Psoas muscle (tissue), 8 donors: ENCODE results near the gene ICAM1. TPM values are rescaled to one million over a fixed set of nuclear protein-coding genes. Genes with fewer than 3 reads are reported as not detected.
"Not testable (repeated sequence)": the region's sequence is repeated elsewhere in the genome, so short reads cannot be mapped to it uniquely, and the experiment has no call there.

ENCODE experiments used
- ATAC-seq, 4 donors: fragments of 200-7000 bp; cut with Tn5 transposase; one replicate each; pipeline ENCODE4 v1.9.1; 2020; ENCODE audit warnings: moderate library complexity in 3 of 4, mild to moderate bottlenecking in 2 of 4
- DNase-seq, 2 donors: peaks; one replicate each; pipeline ENCODE4 v3.0.0-alpha.2; 2020
- H3K27ac ChIP-seq: fragments of 200-600 bp; one replicate; pipeline ENCODE4 v1.8.0; 2022
- H3K27me3 ChIP-seq, 3 donors: fragments of 200-600 bp in 1 of 3; one replicate each; pipeline versions ENCODE4 v1.6.1 to v1.8.0; 2013 to 2022; ENCODE audit warnings: low read length in 2 of 3, mild to moderate bottlenecking in 2 of 3, moderate library complexity in 1 of 3; ENCODE audit not compliant: insufficient read depth in 3 of 3
- H3K36me3 ChIP-seq, 2 donors: fragments of 200-600 bp in 1 of 2; one replicate each; pipeline versions ENCODE4 v1.6.1 to v1.8.0; 2013 to 2022; ENCODE audit warnings: low read depth in 1 of 2, mild to moderate bottlenecking in 1 of 2, moderate library complexity in 1 of 2; ENCODE audit not compliant: insufficient read depth in 1 of 2
- H3K4me1 ChIP-seq: fragments of 200-600 bp; one replicate; pipeline ENCODE4 v1.8.0; 2022
- H3K4me3 ChIP-seq: fragments of 200-600 bp; one replicate; pipeline ENCODE4 v1.8.0; 2022; ENCODE audit warnings: mild to moderate bottlenecking
- H3K9me3 ChIP-seq: fragments of 200-600 bp; one replicate; pipeline ENCODE4 v1.8.0; 2022
- CTCF ChIP-seq: fragments of 200-600 bp; IDR thresholded peaks from one replicate; pipeline ENCODE4 v1.8.0; 2022; ENCODE audit warnings: antibody characterized with exemption
- WGBS, 3 donors: extraction: QIAGEN DNeasy Blood & Tissue Kit; methylation state at CpG; one replicate each; pipeline versions ENCODE4 v1.1.6 to v1.1.7; 2013; 5-methylcytosine and 5-hydroxymethylcytosine counted together
- intact Hi-C, 2 donors: fragments of 100-400 bp; cut with DNase I; formaldehyde crosslinking; loops; one replicate each; pipeline versions ENCODE4 v1.11.0 to v1.14.2; 2022
- polyA plus RNA-seq, 3 donors: library from polyadenylated mRNA; stranded (reverse); fragments of 200-250 nt; gene quantifications; one replicate each; pipeline ENCODE4 v1.2.3, GENCODE V29; 2013
- total RNA-seq, 4 donors: library from RNA; stranded (reverse); fragmentation: NEBNext Ultra II Directional in 2 of 4; extraction: Animal tissue kit (Norgen Biotek cat#: 25700) in 2 of 4; gene quantifications; one replicate each; pipeline versions ENCODE4 v1.2.1 to v1.2.4, GENCODE V29; 2021 to 2023
- donor health status: healthy with polysubstance abuse.
- donor health status: DM: no; HTN: no; CAD: no; lungs with moderate emphysema.
- donor health status: Bipolar disorder and iron deficiency.
- donor health status: healthy.
- donor health status: DM: yes; HTN: yes; CAD: no.
- donor health status: DM: no; HTN: no; CAD: no.
- donor health status: DM: no; HTN: no; CAD: no.
- donor health status: DM: yes; HTN: yes; CAD: no.

The ICAM1 gene
- total and polyA plus RNA-seq, 7 donors: 2.7 to 8.0 (median 6.5) TPM

GRCh38 chr19:10278935-10279334 is 8.0 kb downstream of the ICAM1 start:
- no peaks in the 10 kb centered on the region for H3K9me3 ChIP-seq
- no peak for TF ChIP-seq CTCF
- intact Hi-C loops: no loop called here
- WGBS, 3 donors: 94 to 100% (median 98%) methylated on average over 1 of the region's 1 CpG
- no peaks in the 10 kb centered on the region for H3K4me1 ChIP-seq
- peaks cover 0 to 9% of the 10 kb centered on the region in 2 donors for H3K36me3 ChIP-seq
- DNase-seq (no peak), ATAC-seq (no peak)
- no peak overlapping the region for H3K4me3 ChIP-seq
- H3K27me3 ChIP-seq: peaks cover 0 to 3% (median 0%) of the 10 kb centered on the region in 3 donors
- H3K27ac ChIP-seq: no peak overlapping the region

DNA sequence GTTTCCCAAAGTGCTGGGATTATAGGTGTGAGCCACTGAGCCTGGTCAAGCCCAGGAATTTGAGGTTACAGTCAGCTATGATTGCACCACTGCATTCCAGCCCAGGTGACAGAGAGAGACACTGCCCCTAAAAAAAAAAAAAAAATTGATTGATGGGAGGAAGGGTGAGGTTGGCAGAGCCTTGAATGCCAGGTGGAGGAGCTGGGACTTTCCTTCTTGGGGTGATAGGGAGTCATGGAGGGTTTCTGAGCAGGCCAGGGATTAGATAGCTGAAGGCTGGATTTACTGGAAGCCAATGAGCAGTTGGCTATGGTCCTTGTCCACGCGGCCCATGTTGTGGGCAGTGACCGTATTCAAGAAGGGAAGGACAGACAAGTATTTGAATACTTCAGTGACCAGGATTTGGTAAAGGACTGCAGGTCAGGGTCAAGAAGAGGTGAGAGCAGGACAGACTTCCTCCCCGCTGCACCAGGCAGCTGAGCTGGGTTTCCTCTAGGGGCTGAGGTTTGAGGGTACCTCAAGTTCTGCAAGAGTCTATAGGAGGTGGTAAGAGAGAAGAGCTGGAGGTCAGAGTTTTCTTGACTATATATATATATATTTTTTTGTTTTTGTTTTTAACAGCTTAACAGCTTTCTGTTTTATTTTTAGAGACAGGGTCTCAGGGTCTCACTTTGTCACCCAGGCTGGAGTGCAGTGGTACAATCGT is 9.0 kb downstream of the ICAM1 start:
- peaks cover 0 to 3% (median 0%) of the 10 kb centered on the region in 3 donors for H3K27me3 ChIP-seq
- no peak for TF ChIP-seq CTCF
- ATAC-seq: peak in 1 of 4 donors; percentile 43
- intact Hi-C loops: no loop called here
- no peak overlapping the region for H3K4me3 ChIP-seq
- H3K36me3 ChIP-seq: peaks cover 0 to 9% of the 10 kb centered on the region in 2 donors
- DNase-seq: no peak
- H3K9me3 ChIP-seq: no peaks in the 10 kb centered on the region
- H3K27ac ChIP-seq: no peak overlapping the region
- 75 to 86% (median 80%) methylated on average over 5 of the region's 5 CpGs for WGBS, 3 donors
- H3K4me1 ChIP-seq: no peaks in the 10 kb centered on the region

DNA sequence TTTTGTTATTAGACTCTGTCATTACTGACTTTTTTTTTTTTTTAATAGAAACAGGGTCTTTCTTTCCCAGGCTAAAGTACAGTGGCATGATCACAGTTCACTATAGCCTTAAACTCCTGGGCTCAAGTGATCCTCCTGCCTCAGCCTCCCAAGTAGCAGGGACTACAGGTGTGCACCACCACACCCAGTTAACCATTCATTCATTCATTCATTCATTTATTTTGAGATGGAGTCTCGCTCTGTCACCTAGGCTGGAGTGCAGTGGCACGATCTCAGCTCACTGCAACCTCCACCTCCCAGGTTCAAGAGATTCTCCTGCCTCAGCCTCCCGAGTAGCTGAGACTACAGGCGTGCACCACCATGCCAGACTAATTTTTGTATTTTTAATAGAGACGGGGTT is 11.1 kb downstream of the ICAM1 start:
- H3K27ac ChIP-seq, ATAC-seq, H3K4me1 ChIP-seq, intact Hi-C loops, H3K4me3 ChIP-seq, DNase-seq, H3K9me3 ChIP-seq: not testable (repeated sequence)
- peaks cover 0 to 11% (median 0%) of the 10 kb centered on the region in 3 donors for H3K27me3 ChIP-seq
- WGBS, 3 donors: 94 to 95% (median 94%) methylated on average over 5 of the region's 5 CpGs
- peaks cover 0 to 12% of the 10 kb centered on the region in 2 donors for H3K36me3 ChIP-seq

DNA sequence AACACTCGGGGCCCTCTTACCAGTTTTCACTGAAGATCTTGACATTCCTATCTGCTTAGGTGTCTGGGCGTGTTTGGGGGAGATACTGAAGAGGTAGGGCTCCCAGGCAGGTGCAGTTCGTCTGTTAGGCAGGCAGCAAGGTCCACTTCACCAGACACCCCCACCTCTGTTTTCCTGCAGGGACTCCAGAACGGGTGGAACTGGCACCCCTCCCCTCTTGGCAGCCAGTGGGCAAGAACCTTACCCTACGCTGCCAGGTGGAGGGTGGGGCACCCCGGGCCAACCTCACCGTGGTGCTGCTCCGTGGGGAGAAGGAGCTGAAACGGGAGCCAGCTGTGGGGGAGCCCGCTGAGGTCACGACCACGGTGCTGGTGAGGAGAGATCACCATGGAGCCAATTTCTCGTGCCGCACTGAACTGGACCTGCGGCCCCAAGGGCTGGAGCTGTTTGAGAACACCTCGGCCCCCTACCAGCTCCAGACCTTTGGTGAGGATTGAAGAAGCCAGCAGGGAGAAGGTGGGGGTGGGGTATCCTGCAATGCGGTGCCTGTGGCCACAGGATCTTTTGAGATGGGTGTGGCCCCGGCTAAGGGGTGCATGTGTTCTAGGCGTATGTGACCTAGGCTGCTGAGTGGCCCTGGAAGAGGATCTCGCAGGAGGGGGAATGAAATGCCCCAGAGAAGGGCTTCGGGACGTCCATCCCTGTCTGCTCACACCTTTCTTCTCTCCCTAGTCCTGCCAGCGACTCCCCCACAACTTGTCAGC is 12.6 kb downstream of the ICAM1 start:
- no peaks in the 10 kb centered on the region for H3K9me3 ChIP-seq
- H3K27ac ChIP-seq: no peak overlapping the region
- peaks cover 3% of the 10 kb centered on the region for H3K4me1 ChIP-seq
- H3K4me3 ChIP-seq: no peak overlapping the region
- intact Hi-C loops: no loop called here
- no peak for TF ChIP-seq CTCF
- ATAC-seq (peak in 1 of 4 donors; percentile 9), DNase-seq (no peak)
- H3K36me3 ChIP-seq: peaks cover 0 to 12% of the 10 kb centered on the region in 2 donors
- peaks cover 0 to 25% (median 6%) of the 10 kb centered on the region in 3 donors for H3K27me3 ChIP-seq
- 71 to 79% (median 71%) methylated on average over 23 of the region's 23 CpGs for WGBS, 3 donors
